ENCODE results near the gene CD2.
A peak's percentile ranks its signal among the peaks of the same experiment; 100 is the strongest.

CD2 gene

GRCh38 chr1:116814926-116815723, 60.9 kb downstream of the CD2 start:
- no peak for DNase-seq

GRCh38 chr1:116817582-116818064, 63.4 kb downstream of the CD2 start:
- peak in 3 of 58 donors; percentile 3 to 17 (median 11) for DNase-seq
